CD14-positive monocyte (primary cell): ENCODE measurements around the gene CALR. TPM values are rescaled to one million over a fixed set of nuclear protein-coding genes. Genes with fewer than 3 reads are reported as not detected.

ENCODE experiments used
- DNase-seq, 3 donors: peaks; one replicate each; pipeline ENCODE4 v3.0.0-alpha.2; 2011 to 2022
- H2AFZ ChIP-seq: 2 replicates; pipeline ENCODE4 v1.6.0; 2012; ENCODE audit warnings: mild to moderate bottlenecking, low read depth, low read length, inconsistent platforms; ENCODE audit not compliant: insufficient read depth, poor library complexity, severe bottlenecking
- H3K27ac ChIP-seq, 2 donors: 1 replicate in 1 of 2; 2 replicates in 1 of 2; pipeline ENCODE4 v1.5.1; 2012 to 2013; ENCODE audit warnings: low read length in 2 of 2, control low read depth in 1 of 2, inconsistent platforms in 1 of 2, low read depth in 1 of 2, mild to moderate bottlenecking in 1 of 2
- H3K27me3 ChIP-seq, 2 donors: one replicate each; pipeline versions ENCODE4 v1.6.0 to v1.6.1; 2011 to 2013; ENCODE audit warnings: low read length in 2 of 2; ENCODE audit not compliant: control insufficient read depth in 2 of 2, insufficient read depth in 2 of 2
- H3K36me3 ChIP-seq, 2 donors: replicated peaks in 1 of 2; 1 replicate in 1 of 2; 2 replicates in 1 of 2; pipeline versions ENCODE4 v1.5.1 to v1.6.1; 2012 to 2013; ENCODE audit warnings: low read length in 2 of 2, control low read depth in 1 of 2, inconsistent platforms in 1 of 2, mild to moderate bottlenecking in 1 of 2; ENCODE audit not compliant: insufficient read depth in 2 of 2, control insufficient read depth in 1 of 2
- H3K4me1 ChIP-seq, 2 donors: 1 replicate in 1 of 2; 2 replicates in 1 of 2; pipeline versions ENCODE4 v1.5.1 to v1.6.1; 2012 to 2013; ENCODE audit warnings: low read length in 2 of 2, control low read depth in 1 of 2, inconsistent platforms in 1 of 2, mild to moderate bottlenecking in 1 of 2, moderate library complexity in 1 of 2; ENCODE audit not compliant: insufficient read depth in 2 of 2, control insufficient read depth in 1 of 2
- H3K4me2 ChIP-seq: replicated peaks from 2 replicates; pipeline ENCODE3; 2012; ENCODE audit warnings: low read length, moderate library complexity, mild to moderate bottlenecking; ENCODE audit not compliant: poor library complexity, severe bottlenecking; ENCODE audit errors: extremely low read depth
- H3K4me3 ChIP-seq, 3 experiments: fragments of 200-600 bp in 1 of 3; sonication (generic) in 1 of 3; replicated peaks in 1 of 3; 1 replicate in 2 of 3; 2 replicates in 1 of 3; pipeline ENCODE4 v1.5.1; 2011 to 2013; ENCODE audit warnings: low read length in 3 of 3, mild to moderate bottlenecking in 3 of 3, control low read depth in 2 of 3, low read depth in 2 of 3, inconsistent platforms in 1 of 3, moderate library complexity in 1 of 3
- H3K79me2 ChIP-seq: 2 replicates; pipeline ENCODE4 v1.6.0; 2012; ENCODE audit warnings: mild to moderate bottlenecking, control low read depth, inconsistent platforms, low read length, moderate library complexity; ENCODE audit not compliant: insufficient read depth
- H3K9ac ChIP-seq: 2 replicates; pipeline ENCODE4 v1.6.0; 2017; ENCODE audit warnings: low read length, mild to moderate bottlenecking; ENCODE audit not compliant: insufficient read depth, poor library complexity, severe bottlenecking
- H3K9me3 ChIP-seq, 2 donors: replicated peaks in 1 of 2; 1 replicate in 1 of 2; 2 replicates in 1 of 2; pipeline versions ENCODE4 v1.5.1 to v1.6.1; 2012 to 2013; ENCODE audit warnings: low read length in 2 of 2, control low read depth in 1 of 2; ENCODE audit not compliant: control insufficient read depth in 1 of 2, insufficient read depth in 1 of 2
- H4K20me1 ChIP-seq: 2 replicates; pipeline ENCODE4 v1.6.0; 2012; ENCODE audit warnings: mild to moderate bottlenecking, low read length, control low read depth, moderate library complexity; ENCODE audit not compliant: insufficient read depth
- H3K27ac Mint-ChIP-seq, 7 donors: one replicate each; pipeline ENCODE4 v1.8.0; 2020; ENCODE audit warnings: mild to moderate bottlenecking in 7 of 7, mixed read lengths in 7 of 7, moderate library complexity in 6 of 7, inconsistent platforms in 2 of 7
- H3K27me3 Mint-ChIP-seq, 3 donors: one replicate each; pipeline ENCODE4 v1.8.0; 2021 to 2022; ENCODE audit warnings: low read depth in 3 of 3, mild to moderate bottlenecking in 3 of 3, mixed read lengths in 3 of 3, moderate library complexity in 3 of 3, inconsistent platforms in 1 of 3
- H3K36me3 Mint-ChIP-seq, 2 donors: one replicate each; pipeline ENCODE4 v1.8.0; 2020; ENCODE audit warnings: mixed read lengths in 2 of 2, inconsistent platforms in 1 of 2, mild to moderate bottlenecking in 1 of 2
- H3K4me1 Mint-ChIP-seq: one replicate; pipeline ENCODE4 v1.8.0; 2020; ENCODE audit warnings: mild to moderate bottlenecking, mixed read lengths
- H3K4me3 Mint-ChIP-seq, 2 donors: one replicate each; pipeline ENCODE4 v1.8.0; 2020; ENCODE audit warnings: mild to moderate bottlenecking in 2 of 2, mixed read lengths in 2 of 2, moderate library complexity in 1 of 2
- H3K9me3 Mint-ChIP-seq, 7 donors: one replicate each; pipeline ENCODE4 v1.8.0; 2020 to 2022; ENCODE audit warnings: mixed read lengths in 7 of 7, mild to moderate bottlenecking in 6 of 7, moderate library complexity in 6 of 7, inconsistent platforms in 2 of 7
- CTCF ChIP-seq: fragments of 200-600 bp; IDR thresholded peaks from one replicate; pipeline ENCODE4 v1.8.0; 2022; ENCODE audit warnings: antibody characterized with exemption, mild to moderate bottlenecking
- WGBS: methylation state at CpG from one replicate; pipeline ENCODE4 v1.1.5; 2013; ENCODE audit warnings: missing lambda C conversion rate; ENCODE audit not compliant: insufficient coverage; 5-methylcytosine and 5-hydroxymethylcytosine counted together
- intact Hi-C, 2 donors: fragments of 100-400 bp; cut with micrococcal nuclease; formaldehyde crosslinking; loops; one replicate each; pipeline versions ENCODE4 v1.15.0 to v1.15.1; 2023
- polyA plus RNA-seq, 3 donors: library from polyadenylated mRNA; depleted of rRNA in 1 of 3; unstranded in 2 of 3; stranded (reverse) in 1 of 3; fragments of 300-500 nt in 2 of 3; fragments of >200 nt in 1 of 3; fragmentation: Illumina TruSeq in 2 of 3; gene quantifications; 1 replicate in 2 of 3; 2 replicates in 1 of 3; pipeline ENCODE4 v1.2.3, GENCODE V29; 2012 to 2021

The CALR gene
- polyA plus RNA-seq, 3 donors, result 109 to 441 (median 133) TPM

GRCh38 chr19:12987190-12987589 lies 48.8 kb downstream of the CALR start:
- Mint-ChIP-seq H3K4me1 (peaks cover 8% of the 10 kb centered on the region), H3K9me3 (no peaks in the 10 kb centered on the region), H3K27ac (no peak overlapping the region), H3K36me3 (no peaks in the 10 kb centered on the region), H3K27me3 (peaks cover 1 to 6% (median 2%) of the 10 kb centered on the region in 3 donors), H3K4me3 (no peak overlapping the region)
- Histone ChIP-seq H3K4me1 (peaks cover 9 to 12% of the 10 kb centered on the region in 2 donors), H2AFZ (no peak overlapping the region), H4K20me1 (no peaks in the 10 kb centered on the region), H3K36me3 (no peaks in the 10 kb centered on the region), H3K79me2 (no peaks in the 10 kb centered on the region), H3K9ac (no peak overlapping the region), H3K27me3 (peaks cover 0 to 6% of the 10 kb centered on the region in 2 donors), H3K4me2 (no peak overlapping the region), H3K9me3 (peaks cover 0 to 4% of the 10 kb centered on the region in 2 donors), H3K4me3 (no peak overlapping the region), H3K27ac (no peak overlapping the region)
- intact Hi-C loops, result loop anchor here in 1 of 2 donors (10.0 kb wide), 1 partner anchor 48 kb away; no protein-coding TSS in a partner anchor
- no peak for DNase-seq
- WGBS, result 100% methylated on average over 1 of the region's 3 CpGs
- TF ChIP-seq CTCF, result no peak

- H3K79me2 ChIP-seq, result no peaks in the 10 kb centered on the region
- H3K9ac ChIP-seq, result no peak overlapping the region
- Mint-ChIP-seq H3K27me3 (peaks cover 2 to 8% (median 3%) of the 10 kb centered on the region in 3 donors), H3K4me3 (no peak overlapping the region), H3K27ac (no peak overlapping the region), H3K4me1 (peaks cover 8% of the 10 kb centered on the region), H3K36me3 (no peaks in the 10 kb centered on the region), H3K9me3 (no peaks in the 10 kb centered on the region)
- H3K4me2 ChIP-seq, result no peak overlapping the region
- peaks cover 9 to 12% of the 10 kb centered on the region in 2 donors for H3K4me1 ChIP-seq
- peaks cover 0 to 4% of the 10 kb centered on the region in 2 donors for H3K9me3 ChIP-seq
- no peak overlapping the region for H3K27ac ChIP-seq
- WGBS, result 80% methylated on average over 1 of the region's 10 CpGs
- H3K27me3 ChIP-seq, result peaks cover 0 to 2% of the 10 kb centered on the region in 2 donors
- no peak for DNase-seq
- H2AFZ ChIP-seq, result no peak overlapping the region
- no peak overlapping the region for H3K4me3 ChIP-seq
- TF ChIP-seq CTCF, result no peak
- H4K20me1 ChIP-seq, result no peaks in the 10 kb centered on the region
- no peaks in the 10 kb centered on the region for H3K36me3 ChIP-seq
- intact Hi-C loops, result loop anchor here in 1 of 2 donors (10.0 kb wide), 1 partner anchor 47 kb away; no protein-coding TSS in a partner anchor
These were observed 49.4 kb downstream of the CALR start for GRCh38 chr19:12987781-12988180.
